Measurements from ENCODE around the gene TES.

Gene TES

DNA sequence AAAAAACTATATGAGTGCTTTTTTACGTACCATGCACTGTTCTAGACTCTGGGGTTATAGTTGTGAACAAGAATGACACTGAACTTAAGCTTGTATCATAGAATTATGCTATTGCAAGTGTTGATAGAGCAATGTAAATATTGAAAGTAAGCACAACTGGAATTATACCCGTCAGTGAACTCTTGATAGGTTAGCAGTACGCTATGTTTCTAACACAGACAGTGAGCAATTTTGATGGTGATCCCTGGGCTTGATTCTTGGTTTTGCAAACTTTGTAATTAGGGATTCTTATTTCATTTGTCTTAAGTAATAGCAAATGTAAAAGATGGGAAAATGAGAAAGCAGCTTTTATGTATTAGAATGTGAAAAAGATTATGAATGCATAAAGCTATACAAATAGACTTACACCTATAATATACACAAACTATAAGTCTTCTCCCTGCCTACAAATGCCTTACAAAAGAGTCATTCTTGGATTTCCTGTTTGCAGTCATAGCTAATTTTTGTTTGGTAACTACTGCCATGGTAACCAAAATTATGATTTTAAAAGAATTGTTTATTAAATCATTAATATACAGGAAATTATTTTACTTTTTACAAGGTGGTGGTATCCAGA lies 6.7 kb downstream of the TES start:
- TF ChIP-seq JUND (IDR thresholded peaks at IDR 0.05; ENCODE audit: low read depth) = no peak
- no peak for DNase-seq (ENCODE audit: low read depth in 1 of 2, low spot score in 1 of 2)

DNA sequence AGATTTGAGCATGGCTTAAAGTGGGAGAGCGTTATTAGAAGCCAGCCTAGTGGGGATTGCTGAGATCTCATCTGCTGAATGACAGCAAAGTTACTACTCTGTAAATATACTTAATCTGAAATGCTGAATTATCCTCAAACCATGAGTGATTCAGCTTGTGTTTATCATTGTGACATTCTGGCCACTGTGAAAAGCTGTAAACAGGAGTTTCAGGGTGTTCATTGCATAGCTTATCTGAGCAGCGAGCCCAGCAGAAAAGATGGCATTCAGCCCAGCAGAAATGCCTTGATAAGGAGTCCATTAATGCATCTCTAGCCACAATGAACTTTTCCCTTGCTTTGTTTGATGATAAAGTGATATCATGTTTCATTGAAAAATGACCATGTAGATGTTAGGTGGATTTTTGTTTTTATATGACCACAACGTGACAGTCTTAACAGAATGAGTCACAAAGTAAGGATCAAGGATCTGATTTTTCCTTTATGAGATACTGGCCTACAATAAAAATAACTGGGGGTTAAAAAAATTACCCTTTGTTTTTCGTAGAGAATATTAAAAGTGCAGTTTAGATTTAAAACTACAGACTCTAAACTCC lies 7.8 kb downstream of the TES start:
- no peak for DNase-seq (ENCODE audit: low read depth in 1 of 2, low spot score in 1 of 2)
- in situ Hi-C loops (cut with HindIII; ENCODE audit: low pct_unique_long_range_greater_than_20kb, low sequenced_read_pairs) = no loop called here
- no peak for TF ChIP-seq JUND (IDR thresholded peaks at IDR 0.05; ENCODE audit: low read depth)

More for the DNA sequence above, 6.7 kb downstream of the TES start:
- in situ Hi-C loops (cut with HindIII; ENCODE audit: low pct_unique_long_range_greater_than_20kb, low sequenced_read_pairs) = no loop called here

DNA sequence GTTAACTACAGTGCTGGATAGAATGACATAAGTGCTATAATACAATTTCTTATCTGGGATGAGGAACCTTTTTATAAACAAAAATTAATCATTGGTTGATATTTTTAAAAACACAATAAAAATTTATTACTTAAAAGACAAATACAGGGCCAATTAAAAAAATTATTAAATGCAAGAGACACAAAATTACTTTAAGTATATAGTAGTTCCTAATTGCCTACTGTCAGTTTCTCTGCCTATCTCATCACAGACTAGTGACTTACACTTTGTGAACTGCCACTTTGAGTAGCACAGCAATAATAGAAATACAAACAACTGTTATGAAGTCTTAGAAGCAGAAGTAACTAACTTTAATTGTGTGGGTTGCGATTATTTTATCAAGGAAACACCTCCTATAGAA lies 8.4 kb downstream of the TES start:
- no peak for TF ChIP-seq JUND (IDR thresholded peaks at IDR 0.05; ENCODE audit: low read depth)
- in situ Hi-C loops (cut with HindIII; ENCODE audit: low pct_unique_long_range_greater_than_20kb, low sequenced_read_pairs) = no loop called here
- no peak for DNase-seq (ENCODE audit: low read depth in 1 of 2, low spot score in 1 of 2)

DNA sequence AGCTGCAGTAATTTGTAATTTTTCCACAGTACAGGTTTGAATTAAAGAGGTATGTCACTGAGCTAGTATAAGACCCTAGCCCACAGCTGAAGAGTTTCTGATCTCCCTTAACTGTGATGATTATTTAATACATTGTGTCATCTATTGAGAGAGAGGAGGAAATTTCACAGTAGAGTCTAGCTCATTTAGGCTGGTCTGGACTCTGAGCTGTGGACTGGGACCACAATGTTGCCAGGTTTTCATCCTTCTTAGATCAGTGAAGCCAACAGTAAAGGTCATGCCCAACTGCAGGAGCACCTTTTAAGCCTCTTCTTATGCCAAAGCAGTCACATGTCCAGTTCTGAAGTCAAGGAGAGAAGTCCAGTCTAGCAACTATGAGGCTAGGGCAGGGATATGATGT lies 8.9 kb downstream of the TES start:
- TF ChIP-seq JUND (IDR thresholded peaks at IDR 0.05; ENCODE audit: low read depth) = no peak
- in situ Hi-C loops (cut with HindIII; ENCODE audit: low pct_unique_long_range_greater_than_20kb, low sequenced_read_pairs) = no loop called here
- no peak for DNase-seq (ENCODE audit: low read depth in 1 of 2, low spot score in 1 of 2)

DNA sequence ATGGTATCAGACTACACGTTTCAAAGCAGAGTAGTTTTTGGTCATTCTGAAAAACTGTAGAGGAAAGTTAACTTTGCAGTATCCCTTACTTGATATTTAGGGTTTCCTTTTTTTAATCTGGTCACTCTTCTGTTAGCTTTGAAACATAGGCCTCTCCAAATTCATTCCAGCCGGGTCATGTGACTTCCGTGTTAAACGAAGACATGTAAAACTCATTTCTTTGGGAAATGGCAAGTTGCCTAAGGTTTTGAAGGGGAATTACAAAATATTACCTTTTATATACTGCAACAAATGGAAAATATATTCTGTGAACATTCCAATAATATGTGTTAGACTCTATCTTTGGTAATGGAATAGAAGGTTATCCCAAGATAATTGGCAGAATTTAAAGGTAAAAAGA lies 9.5 kb downstream of the TES start:
- DNase-seq (ENCODE audit: low read depth in 1 of 2, low spot score in 1 of 2) = no peak
- in situ Hi-C loops (cut with HindIII; ENCODE audit: low pct_unique_long_range_greater_than_20kb, low sequenced_read_pairs) = no loop called here
- no peak for TF ChIP-seq JUND (IDR thresholded peaks at IDR 0.05; ENCODE audit: low read depth)

DNA sequence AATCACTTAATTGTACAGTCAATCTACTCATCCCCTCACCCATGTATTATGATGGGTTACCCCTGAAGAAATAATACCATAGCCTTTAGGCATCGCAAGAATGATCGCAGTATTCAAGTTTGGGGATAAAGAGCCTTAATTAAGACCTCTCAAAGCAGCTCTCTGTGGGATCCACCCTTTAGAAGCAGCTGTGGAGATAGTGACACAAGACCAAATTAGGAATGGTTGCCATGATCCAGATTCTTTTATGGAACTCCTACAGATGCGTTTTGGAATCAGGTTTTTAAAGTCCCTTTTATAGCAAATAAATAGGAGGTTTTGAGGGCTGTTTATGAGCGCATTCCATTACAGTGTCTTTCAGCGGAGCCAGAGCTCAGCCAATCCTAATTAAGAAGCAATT lies 12.2 kb downstream of the TES start:
- in situ Hi-C loops (cut with HindIII; ENCODE audit: low pct_unique_long_range_greater_than_20kb, low sequenced_read_pairs) = no loop called here
- no peak for DNase-seq (ENCODE audit: low read depth in 1 of 2, low spot score in 1 of 2)
- TF ChIP-seq JUND (IDR thresholded peaks at IDR 0.05; ENCODE audit: low read depth) = no peak

DNA sequence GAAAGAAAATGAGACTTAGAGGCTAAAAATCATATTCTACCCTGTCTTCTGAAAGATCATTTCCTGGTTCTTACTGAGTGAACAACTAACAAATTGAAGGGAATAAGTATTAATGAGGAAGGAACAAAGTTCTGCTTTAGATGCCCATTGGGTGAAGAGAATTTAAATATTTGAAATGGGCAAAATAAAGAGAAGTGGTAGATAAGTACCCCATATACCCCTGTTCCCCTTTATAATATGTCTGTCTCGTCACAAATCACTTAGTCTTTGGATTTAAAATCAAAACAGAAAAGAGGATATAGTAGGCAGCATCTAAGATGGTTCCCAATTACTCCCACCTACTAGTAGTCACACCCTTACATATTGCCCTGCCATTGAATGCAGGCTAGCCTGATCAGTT lies 13.2 kb downstream of the TES start:
- no peak for TF ChIP-seq JUND (IDR thresholded peaks at IDR 0.05; ENCODE audit: low read depth)
- in situ Hi-C loops (cut with HindIII; ENCODE audit: low pct_unique_long_range_greater_than_20kb, low sequenced_read_pairs) = no loop called here
- no peak for DNase-seq (ENCODE audit: low read depth in 1 of 2, low spot score in 1 of 2)

DNA sequence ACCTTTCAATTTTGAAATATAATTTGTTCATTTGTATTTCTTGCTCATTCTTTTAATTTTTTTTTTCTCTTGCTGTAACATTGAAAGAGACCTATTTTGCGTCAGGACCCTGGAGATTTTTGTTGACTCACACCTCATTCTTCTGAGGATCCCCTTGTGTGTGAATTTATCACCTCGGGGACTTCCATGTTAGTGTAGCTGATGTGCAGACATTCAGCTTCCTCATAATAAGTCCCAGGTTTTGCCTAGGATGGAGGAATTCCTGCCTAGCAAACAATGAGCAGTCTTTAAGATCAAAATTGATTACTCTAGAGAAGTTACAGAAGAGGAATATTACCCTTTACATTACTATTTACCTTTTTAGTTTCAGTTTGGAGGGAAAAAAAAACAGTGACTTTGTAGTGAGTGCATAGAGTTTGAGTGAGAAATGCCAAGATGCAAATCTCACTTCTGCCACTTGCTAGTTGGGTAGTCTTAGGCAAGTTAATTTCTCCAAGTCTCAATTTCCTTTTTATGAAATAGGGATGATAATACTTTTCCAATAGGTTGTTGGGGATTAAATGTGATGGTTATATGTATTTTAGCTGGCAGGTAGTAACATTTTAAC lies 14.3 kb downstream of the TES start:
- TF ChIP-seq JUND (IDR thresholded peaks at IDR 0.05; ENCODE audit: low read depth) = no peak
- in situ Hi-C loops (cut with HindIII; ENCODE audit: low pct_unique_long_range_greater_than_20kb, low sequenced_read_pairs) = no loop called here
- no peak for DNase-seq (ENCODE audit: low read depth in 1 of 2, low spot score in 1 of 2)

DNA sequence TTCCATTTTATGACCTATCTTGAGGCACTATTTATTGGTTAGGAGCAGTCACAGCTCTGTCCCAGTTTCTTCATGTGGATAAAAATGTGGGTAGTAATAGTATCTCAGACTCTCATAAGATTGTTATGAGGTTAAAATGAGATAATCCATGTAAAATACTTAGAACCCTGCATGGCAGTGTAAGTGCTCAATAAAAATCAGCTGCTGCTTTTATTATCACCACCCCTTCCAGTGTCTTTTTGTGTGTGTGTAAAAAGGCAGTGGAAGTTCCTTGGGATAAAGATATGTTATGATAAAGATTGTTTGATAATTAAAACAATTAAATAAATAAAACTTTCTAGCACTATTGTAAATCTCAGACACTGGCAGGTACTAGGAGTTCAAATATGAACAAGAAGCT lies 15.5 kb downstream of the TES start:
- TF ChIP-seq JUND (IDR thresholded peaks at IDR 0.05; ENCODE audit: low read depth) = no peak
- no peak for DNase-seq (ENCODE audit: low read depth in 1 of 2, low spot score in 1 of 2)
- in situ Hi-C loops (cut with HindIII; ENCODE audit: low pct_unique_long_range_greater_than_20kb, low sequenced_read_pairs) = no loop called here

DNA sequence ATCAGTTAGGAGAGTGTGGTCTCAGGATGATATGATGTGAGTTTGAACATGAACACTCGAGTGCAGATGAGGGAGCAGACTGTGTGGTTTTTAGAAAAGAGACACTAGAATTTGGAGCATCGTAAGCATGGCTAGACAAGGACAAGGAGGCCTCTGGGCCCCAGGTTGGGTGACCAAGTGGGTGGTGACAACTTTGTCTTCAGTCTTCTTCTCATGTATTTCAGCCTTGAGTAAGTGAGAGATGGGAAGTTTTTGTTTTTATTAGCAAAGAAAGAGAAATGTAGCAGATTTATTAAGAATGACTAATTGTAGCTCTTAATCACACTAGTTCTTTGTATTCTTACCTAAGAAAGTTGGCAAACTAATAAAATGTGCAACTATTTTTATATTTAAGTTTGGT lies 16.3 kb downstream of the TES start:
- no peak for TF ChIP-seq JUND (IDR thresholded peaks at IDR 0.05; ENCODE audit: low read depth)
- no peak for DNase-seq (ENCODE audit: low read depth in 1 of 2, low spot score in 1 of 2)
- in situ Hi-C loops (cut with HindIII; ENCODE audit: low pct_unique_long_range_greater_than_20kb, low sequenced_read_pairs) = no loop called here

DNA sequence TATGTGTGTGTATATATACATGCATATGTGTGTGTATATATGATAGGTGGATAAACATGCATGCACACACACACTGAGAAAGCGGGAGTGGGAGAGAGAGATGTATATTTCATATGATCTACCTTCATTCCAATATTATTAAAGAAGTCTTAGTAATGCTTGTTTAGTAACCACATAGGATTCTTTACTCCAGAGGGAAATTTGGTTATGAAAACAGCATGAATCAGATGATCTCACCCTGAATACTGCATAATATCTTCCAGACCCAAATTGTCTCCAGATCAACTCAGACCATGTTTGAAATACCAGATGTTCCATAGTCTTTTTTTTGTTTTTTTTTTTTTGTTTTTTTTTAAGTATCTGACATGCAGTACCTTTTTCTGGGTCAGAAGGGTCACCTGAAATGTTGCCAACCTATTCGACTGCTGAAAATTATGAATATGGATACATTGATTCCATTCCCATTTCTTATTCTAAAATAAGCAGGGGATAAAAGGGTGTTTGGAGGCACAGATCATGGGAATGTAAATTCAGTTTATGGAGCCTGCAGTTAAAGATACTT lies 17.4 kb downstream of the TES start:
- no peak for TF ChIP-seq JUND (IDR thresholded peaks at IDR 0.05; ENCODE audit: low read depth)
- no peak for DNase-seq (ENCODE audit: low read depth in 1 of 2, low spot score in 1 of 2)
- in situ Hi-C loops (cut with HindIII; ENCODE audit: low pct_unique_long_range_greater_than_20kb, low sequenced_read_pairs) = no loop called here

DNA sequence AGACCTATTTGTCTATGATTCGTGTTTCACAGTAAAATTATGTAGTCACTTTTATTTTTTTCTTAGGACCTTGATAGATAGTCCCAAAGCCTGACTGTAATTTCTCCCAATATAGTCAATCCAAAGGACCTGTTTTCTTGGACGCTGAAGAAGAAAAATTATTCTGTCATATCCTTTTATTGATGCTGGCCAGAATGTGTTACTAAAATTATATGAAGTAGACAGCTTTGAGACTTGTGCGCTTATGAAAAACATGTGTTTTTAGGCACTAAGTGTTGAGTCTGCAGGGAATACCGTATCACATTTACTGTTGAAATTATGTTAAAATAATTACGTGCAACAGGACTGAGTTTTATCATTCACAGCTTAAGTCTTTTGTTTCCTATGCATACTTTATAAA lies 17.9 kb downstream of the TES start:
- TF ChIP-seq JUND (IDR thresholded peaks at IDR 0.05; ENCODE audit: low read depth) = no peak
- no peak for DNase-seq (ENCODE audit: low read depth in 1 of 2, low spot score in 1 of 2)
- in situ Hi-C loops (cut with HindIII; ENCODE audit: low pct_unique_long_range_greater_than_20kb, low sequenced_read_pairs) = no loop called here

DNA sequence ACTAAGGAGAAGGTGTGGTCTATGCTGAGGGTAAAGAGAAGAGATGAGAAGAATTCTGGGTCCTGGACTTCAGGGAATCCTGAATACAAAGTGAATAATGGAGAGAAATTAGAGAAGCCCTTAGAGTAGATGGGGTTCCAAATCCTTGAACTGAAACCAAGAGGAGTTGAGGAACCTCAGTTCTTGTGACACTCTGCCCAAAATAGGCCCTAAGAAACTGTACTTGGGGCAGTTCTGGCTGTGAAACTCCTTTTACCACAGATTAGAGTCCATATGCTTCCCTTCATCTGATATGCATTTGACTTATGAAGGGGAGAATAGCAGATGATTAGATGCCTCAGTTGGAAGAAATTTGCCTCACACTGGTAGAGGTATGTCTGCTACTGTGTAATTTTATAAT lies 19.0 kb downstream of the TES start:
- no peak for TF ChIP-seq JUND (IDR thresholded peaks at IDR 0.05; ENCODE audit: low read depth)
- DNase-seq (ENCODE audit: low read depth in 1 of 2, low spot score in 1 of 2) = no peak
- in situ Hi-C loops (cut with HindIII; ENCODE audit: low pct_unique_long_range_greater_than_20kb, low sequenced_read_pairs) = no loop called here

Measured in T47D (cell line).